Measurements from ENCODE around the gene CENPX.

GRCh38 chr17:82015311-82015971, 7.2 kb downstream of the CENPX start:
- no peak for TF ChIP-seq CTCF (IDR thresholded peaks at IDR 0.05)
- TF ChIP-seq POLR2A (IDR thresholded peaks at IDR 0.05): no peak

Measured in esophagus squamous epithelium (tissue), 4 donors.